ENCODE data around the gene CD300LF.

The CD300LF gene

DNA sequence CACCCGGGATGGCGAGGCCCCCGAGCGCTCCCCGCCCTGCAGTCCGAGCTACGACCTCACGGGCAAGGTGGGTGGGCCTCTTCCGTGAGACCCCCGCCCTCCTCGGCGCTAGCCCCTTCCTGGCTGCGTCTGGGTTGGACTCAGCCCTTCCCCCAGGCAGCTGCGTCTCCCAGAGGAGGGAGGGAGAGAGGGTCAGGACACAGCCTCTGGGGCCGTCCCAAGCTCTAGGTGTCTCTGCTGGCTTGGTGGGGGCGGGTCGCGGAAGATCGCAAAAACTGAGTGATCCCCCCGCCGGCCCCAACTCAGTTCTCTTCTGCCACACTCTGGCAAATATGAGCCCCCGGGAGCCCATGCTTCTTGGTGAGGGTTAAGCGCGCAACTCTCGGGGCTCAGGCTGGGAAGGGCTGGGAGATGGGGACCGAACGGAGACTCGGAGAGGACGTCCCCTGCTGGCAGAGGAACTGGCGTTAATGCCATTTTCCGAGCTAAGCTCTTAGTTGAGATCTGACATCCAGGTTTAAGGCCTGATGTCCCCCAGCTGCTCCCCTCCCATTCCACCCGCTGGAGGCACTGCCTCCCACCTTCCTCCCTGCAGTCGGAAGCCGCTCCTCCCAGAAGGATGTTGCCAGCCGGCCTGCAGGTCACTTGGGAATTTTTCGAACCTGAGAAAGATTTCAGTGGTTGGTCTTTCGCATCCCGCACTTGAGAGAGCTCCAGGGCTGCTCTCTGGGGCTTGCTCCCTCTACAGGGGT, 24.8 kb upstream of the CD300LF start:
- TF ChIP-seq, protein P1, sequence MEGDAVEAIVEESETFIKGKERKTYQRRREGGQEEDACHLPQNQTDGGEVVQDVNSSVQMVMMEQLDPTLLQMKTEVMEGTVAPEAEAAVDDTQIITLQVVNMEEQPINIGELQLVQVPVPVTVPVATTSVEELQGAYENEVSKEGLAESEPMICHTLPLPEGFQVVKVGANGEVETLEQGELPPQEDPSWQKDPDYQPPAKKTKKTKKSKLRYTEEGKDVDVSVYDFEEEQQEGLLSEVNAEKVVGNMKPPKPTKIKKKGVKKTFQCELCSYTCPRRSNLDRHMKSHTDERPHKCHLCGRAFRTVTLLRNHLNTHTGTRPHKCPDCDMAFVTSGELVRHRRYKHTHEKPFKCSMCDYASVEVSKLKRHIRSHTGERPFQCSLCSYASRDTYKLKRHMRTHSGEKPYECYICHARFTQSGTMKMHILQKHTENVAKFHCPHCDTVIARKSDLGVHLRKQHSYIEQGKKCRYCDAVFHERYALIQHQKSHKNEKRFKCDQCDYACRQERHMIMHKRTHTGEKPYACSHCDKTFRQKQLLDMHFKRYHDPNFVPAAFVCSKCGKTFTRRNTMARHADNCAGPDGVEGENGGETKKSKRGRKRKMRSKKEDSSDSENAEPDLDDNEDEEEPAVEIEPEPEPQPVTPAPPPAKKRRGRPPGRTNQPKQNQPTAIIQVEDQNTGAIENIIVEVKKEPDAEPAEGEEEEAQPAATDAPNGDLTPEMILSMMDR (IDR thresholded peaks at IDR 0.05; ENCODE audit: low read length, missing control alignments): peak; percentile 40
- no peak overlapping the region for H3K4me3 ChIP-seq (replicated peaks; ENCODE audit: low read depth, low read length)
- peak; percentile 52 for DNase-seq (ENCODE audit: low read depth)

DNA sequence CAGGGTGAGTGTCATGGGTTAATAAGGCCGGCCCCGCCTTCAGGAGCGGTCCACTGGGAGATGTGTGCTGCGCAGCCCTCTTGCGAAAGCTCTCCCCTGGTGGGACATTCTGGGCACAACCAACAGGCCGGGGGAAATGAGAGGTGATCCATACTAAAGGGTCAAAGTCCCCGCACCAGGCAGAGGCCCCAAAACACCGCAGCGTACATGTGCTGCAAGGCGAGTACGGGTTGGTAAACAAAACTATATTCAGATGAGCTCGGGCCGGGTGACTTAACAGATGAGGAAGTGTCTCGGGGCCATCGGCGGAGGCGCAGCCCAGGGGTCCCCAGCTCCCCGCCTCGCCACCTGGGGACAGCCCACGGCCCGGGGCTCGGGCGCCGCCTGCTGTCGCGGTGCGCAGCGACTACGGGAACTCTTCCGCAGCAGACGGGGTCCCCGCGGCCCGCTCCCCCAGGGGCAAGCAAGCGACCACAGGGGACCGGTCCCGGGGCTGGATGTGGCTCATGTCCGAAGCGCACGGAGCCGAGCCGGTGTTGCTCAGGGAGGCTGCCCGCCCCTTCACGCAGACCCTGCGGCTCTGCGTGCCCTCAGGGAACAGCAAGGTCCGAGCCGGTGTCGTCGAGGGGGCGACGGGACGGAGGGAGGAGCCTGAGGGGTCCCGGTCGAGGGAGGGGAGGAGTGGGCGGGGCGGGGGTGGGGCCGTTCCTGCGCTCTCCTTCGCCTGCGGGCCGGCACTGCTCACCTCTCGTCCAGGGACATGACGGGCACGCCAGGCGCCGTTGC, 24.0 kb upstream of the CD300LF start, which contains the start of gene RAB37:
RAB37 (plus strand) TSS at position 744 of the 786 bp plus-strand sequence; CDS start at position 761, 17 bp downstream.
- TF ChIP-seq, protein P1 (IDR thresholded peaks at IDR 0.05; ENCODE audit: low read length, missing control alignments): no peak
- no peak for DNase-seq (ENCODE audit: low read depth)
- no peak within 1 kb of the TSS for H3K4me3 ChIP-seq (replicated peaks; ENCODE audit: low read depth, low read length)

DNA sequence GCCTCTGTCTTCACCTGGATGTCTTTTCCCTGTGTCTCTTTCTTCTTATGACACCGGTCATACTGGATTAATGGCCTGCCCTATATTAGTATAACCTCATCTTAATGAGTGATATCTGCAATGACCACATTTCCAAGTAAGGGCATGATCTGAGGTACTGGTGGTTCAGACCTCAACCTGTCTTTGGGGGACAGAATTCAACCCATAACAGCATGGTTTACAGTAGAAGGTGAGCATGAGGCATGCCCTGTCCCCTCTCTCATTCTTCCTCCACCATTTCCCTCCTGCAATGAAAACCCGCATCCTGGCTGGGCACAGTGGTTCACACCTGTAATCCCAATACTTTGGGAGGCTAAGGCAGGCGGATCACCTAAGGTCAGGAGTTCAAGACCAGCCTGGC, 21.5 kb upstream of the CD300LF start:
- no peak overlapping the region for H3K4me3 ChIP-seq (replicated peaks; ENCODE audit: low read depth, low read length)
- TF ChIP-seq, protein P1 (IDR thresholded peaks at IDR 0.05; ENCODE audit: low read length, missing control alignments): no peak
- no peak for DNase-seq (ENCODE audit: low read depth)

DNA sequence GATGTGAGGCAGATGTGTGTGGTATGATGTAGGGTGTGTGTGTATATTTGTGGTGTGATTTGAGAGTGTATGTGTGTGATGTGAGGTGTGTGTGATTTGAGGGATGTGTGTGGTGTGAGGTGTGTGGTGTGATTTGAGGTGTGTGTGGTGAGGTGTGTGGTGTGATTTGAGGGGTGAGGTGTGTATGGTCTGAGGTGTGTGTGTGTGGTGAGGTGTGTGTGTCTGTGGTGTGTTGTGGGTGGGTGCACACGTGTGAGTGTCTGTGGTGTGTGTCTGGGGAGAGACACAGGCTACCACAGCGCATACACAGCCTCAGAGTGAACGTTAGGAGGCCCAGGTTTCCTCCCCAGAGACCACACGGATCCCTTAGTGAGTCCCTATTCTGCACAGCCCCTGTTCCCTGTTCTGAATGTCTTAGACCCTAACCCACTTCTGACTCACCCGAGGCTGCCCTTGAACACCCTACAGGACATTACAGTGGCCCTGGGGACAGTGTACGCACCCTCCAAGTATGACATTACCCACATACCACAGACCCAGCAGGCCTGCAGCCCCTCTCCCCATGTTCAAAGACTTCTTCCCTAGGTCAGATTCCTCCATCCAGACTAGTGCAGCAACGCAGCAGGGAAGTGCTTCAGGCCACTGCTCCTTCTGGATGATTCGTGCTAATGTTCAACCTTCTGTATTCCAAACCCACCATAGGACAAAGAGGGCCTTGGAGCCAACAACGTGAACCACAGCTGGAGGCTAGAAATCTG, 20.8 kb upstream of the CD300LF start:
- H3K4me3 ChIP-seq (replicated peaks; ENCODE audit: low read depth, low read length): no peak overlapping the region
- DNase-seq (ENCODE audit: low read depth): no peak
- TF ChIP-seq, protein P1 (IDR thresholded peaks at IDR 0.05; ENCODE audit: low read length, missing control alignments): no peak

DNA sequence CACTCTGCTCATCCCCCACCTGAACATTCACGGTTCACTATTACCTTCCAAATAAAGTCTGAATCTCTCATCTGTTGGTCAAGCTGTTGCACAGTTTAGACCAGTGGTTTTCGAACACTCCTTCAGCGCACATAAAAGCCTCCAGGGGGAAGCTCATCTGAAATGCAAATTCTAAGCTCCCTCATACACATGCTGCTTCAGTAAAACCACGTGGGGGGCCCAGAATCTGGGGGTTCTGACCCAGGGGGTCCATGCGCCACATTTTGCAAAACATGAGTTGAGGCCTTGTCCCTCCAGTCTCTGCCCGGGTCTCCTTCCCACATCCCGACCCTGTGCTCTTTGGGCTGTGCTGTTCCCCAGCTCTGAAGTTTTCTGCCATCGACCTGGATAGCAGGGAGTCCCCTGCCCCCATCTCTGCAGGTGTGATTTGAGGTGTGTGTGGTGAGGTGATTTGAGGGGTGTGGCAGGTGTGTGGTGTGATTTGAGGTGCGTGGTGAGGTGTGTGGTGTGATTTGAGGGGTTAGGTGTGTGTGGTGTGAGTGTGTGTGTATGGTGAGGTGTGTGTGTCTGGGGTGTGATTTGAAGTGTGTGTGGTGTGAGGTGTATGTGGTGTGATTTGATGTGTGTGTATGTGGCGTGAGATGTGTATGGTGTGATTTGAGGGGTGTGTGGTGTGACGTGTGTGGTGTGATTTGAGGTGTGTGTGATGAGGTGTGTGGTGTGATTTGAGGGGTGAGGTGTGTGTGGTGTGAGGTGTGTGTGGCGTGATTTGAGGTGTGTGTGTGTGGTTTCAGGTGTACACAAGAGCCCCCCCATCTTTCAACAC, 19.5 kb upstream of the CD300LF start:
- TF ChIP-seq, protein P1 (IDR thresholded peaks at IDR 0.05; ENCODE audit: low read length, missing control alignments): no peak
- no peak overlapping the region for H3K4me3 ChIP-seq (replicated peaks; ENCODE audit: low read depth, low read length)
- DNase-seq (ENCODE audit: low read depth): no peak

DNA sequence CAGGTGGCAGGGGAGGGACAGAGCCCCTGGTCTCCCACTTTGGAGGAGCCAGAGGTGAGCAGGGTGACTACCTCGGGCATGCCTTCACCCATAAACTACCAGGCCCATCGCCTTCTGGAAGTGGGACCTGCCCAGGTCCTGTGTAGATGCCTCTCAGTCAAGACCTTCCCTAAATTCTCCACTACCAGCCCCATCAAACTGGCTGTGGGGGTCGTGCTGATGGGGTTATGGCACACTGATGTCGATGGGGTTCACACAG, 18.6 kb upstream of the CD300LF start:
- TF ChIP-seq, protein P1 (IDR thresholded peaks at IDR 0.05; ENCODE audit: low read length, missing control alignments): no peak
- H3K4me3 ChIP-seq (replicated peaks; ENCODE audit: low read depth, low read length): no peak overlapping the region
- no peak for DNase-seq (ENCODE audit: low read depth)

All from fibroblast of pulmonary artery (primary cell).